RKO (cell line): ENCODE data around the gene ZNF407.
"Not testable (repeated sequence)": the region's sequence is repeated elsewhere in the genome, so short reads cannot be mapped to it uniquely, and the experiment has no call there.

Source experiments
- DNase-seq: peaks from one replicate; pipeline ENCODE4 v3.0.0-alpha.2; 2016; ENCODE audit warnings: low spot score

The ZNF407 gene

GRCh38 chr18:74597662-74598349 is at the start of gene ZNF407:
TSS of gene ZNF407 (plus strand) at chr18:74597870. CDS start at chr18:74631020, 33,150 bp downstream.
- DNase-seq = peak; percentile 89

GRCh38 chr18:74549591-74550104 is 48.0 kb upstream of the ZNF407 start:
- no peak for DNase-seq

GRCh38 chr18:74550886-74551285 is 46.8 kb upstream of the ZNF407 start:
- no peak for DNase-seq

GRCh38 chr18:74551452-74551851 is 46.2 kb upstream of the ZNF407 start:
- no peak for DNase-seq

- peak; percentile 84 for DNase-seq
Observed at GRCh38 chr18:74551936-74552555, 45.6 kb upstream of the ZNF407 start.

- no peak for DNase-seq
Observed at GRCh38 chr18:74556126-74556525, 41.5 kb upstream of the ZNF407 start.

GRCh38 chr18:74558096-74558495 is 39.6 kb upstream of the ZNF407 start:
- no peak for DNase-seq

GRCh38 chr18:74562131-74562730 is 35.4 kb upstream of the ZNF407 start:
- DNase-seq = no peak

- no peak for DNase-seq
Observed at GRCh38 chr18:74562775-74563174, 34.9 kb upstream of the ZNF407 start.

GRCh38 chr18:74563999-74564398 is 33.7 kb upstream of the ZNF407 start:
- DNase-seq = no peak

GRCh38 chr18:74565164-74565563 is 32.5 kb upstream of the ZNF407 start:
- not testable (repeated sequence) for DNase-seq

GRCh38 chr18:74565993-74566392 is 31.7 kb upstream of the ZNF407 start:
- not testable (repeated sequence) for DNase-seq

- DNase-seq = no peak
Observed at GRCh38 chr18:74567822-74568221, 29.8 kb upstream of the ZNF407 start.

- DNase-seq = no peak
Observed at GRCh38 chr18:74569401-74569800, 28.3 kb upstream of the ZNF407 start.

- no peak for DNase-seq
Observed at GRCh38 chr18:74570266-74570665, 27.4 kb upstream of the ZNF407 start.

- DNase-seq = no peak
Observed at GRCh38 chr18:74571895-74572680, 25.6 kb upstream of the ZNF407 start.

- no peak for DNase-seq
Observed at GRCh38 chr18:74573053-74573452, 24.6 kb upstream of the ZNF407 start.

GRCh38 chr18:74574916-74575315 is 22.8 kb upstream of the ZNF407 start:
- no peak for DNase-seq

- no peak for DNase-seq
Observed at GRCh38 chr18:74577019-74577418, 20.7 kb upstream of the ZNF407 start.

GRCh38 chr18:74579496-74580065 is 18.1 kb upstream of the ZNF407 start:
- DNase-seq = no peak

- no peak for DNase-seq
Observed at GRCh38 chr18:74582642-74583041, 15.0 kb upstream of the ZNF407 start.

GRCh38 chr18:74587441-74587840 is 10.2 kb upstream of the ZNF407 start:
- no peak for DNase-seq
